Measurements from ENCODE around the gene ATXN8OS.
"Not testable (repeated sequence)": the region's sequence is repeated elsewhere in the genome, so short reads cannot be mapped to it uniquely, and the experiment has no call there.

The ATXN8OS gene

GRCh38 chr13:70107498-70108281 is at the start of gene ATXN8OS:
Gene ATXN8OS (plus strand): TSS chr13:70107826.
- DNase-seq = peak in 1 of 2 experiments; percentile 16

GRCh38 chr13:70080012-70080411 is 27.6 kb upstream of the ATXN8OS start:
- DNase-seq = no peak

GRCh38 chr13:70087247-70087646 is 20.4 kb upstream of the ATXN8OS start:
- DNase-seq = no peak

GRCh38 chr13:70088926-70089325 is 18.7 kb upstream of the ATXN8OS start:
- DNase-seq = no peak

GRCh38 chr13:70090036-70090723 is 17.4 kb upstream of the ATXN8OS start:
- no peak for DNase-seq

GRCh38 chr13:70098669-70099068 is 9.0 kb upstream of the ATXN8OS start:
- DNase-seq = no peak

- DNase-seq = no peak
These were observed 3.1 kb upstream of the ATXN8OS start for GRCh38 chr13:70104481-70104880.

- DNase-seq = no peak
These were observed 515 bp upstream of the ATXN8OS start for GRCh38 chr13:70107125-70107497.

- no peak for DNase-seq
These were observed 905 bp downstream of the ATXN8OS start, which contains the start of gene KLHL1 for GRCh38 chr13:70108356-70109105. Gene KLHL1 (minus strand): TSS chr13:70108452. CDS start chr13:70107699, 753 bp downstream.

- no peak for DNase-seq
These were observed 9.8 kb downstream of the ATXN8OS start for GRCh38 chr13:70117338-70117905.

- DNase-seq = no peak
These were observed 18.1 kb downstream of the ATXN8OS start for GRCh38 chr13:70125693-70126092.

- DNase-seq = peak in 1 of 2 experiments; percentile 15
These were observed 20.5 kb downstream of the ATXN8OS start for GRCh38 chr13:70128098-70128497.

GRCh38 chr13:70142658-70143057 is 35.0 kb downstream of the ATXN8OS start:
- DNase-seq = not testable (repeated sequence)

GRCh38 chr13:70162141-70162540 is 54.5 kb downstream of the ATXN8OS start:
- no peak for DNase-seq

GRCh38 chr13:70170689-70171088 is 63.1 kb downstream of the ATXN8OS start:
- no peak for DNase-seq

GRCh38 chr13:70171151-70171550 is 63.5 kb downstream of the ATXN8OS start:
- no peak for DNase-seq

- DNase-seq = no peak
These were observed 65.4 kb downstream of the ATXN8OS start for GRCh38 chr13:70172946-70173597.

GRCh38 chr13:70173598-70173959 is 66.0 kb downstream of the ATXN8OS start:
- no peak for DNase-seq

GRCh38 chr13:70178346-70178745 is 70.7 kb downstream of the ATXN8OS start:
- DNase-seq = no peak
